Measurements from ENCODE around the gene SPAG4.

SPAG4 gene

GRCh38 chr20:35627121-35627520, 11.5 kb downstream of the SPAG4 start:
- DNase-seq (ENCODE audit: low spot score), result no peak
- TF ChIP-seq CTCF (IDR thresholded peaks at IDR 0.05; ENCODE audit: extremely low read depth, missing control alignments), result no peak

- no peak for TF ChIP-seq CTCF (IDR thresholded peaks at IDR 0.05; ENCODE audit: extremely low read depth, missing control alignments)
- no peak for DNase-seq (ENCODE audit: low spot score)
Observed at GRCh38 chr20:35629427-35630145, 14.0 kb downstream of the SPAG4 start.

GRCh38 chr20:35630636-35631035, 15.0 kb downstream of the SPAG4 start:
- no peak for DNase-seq (ENCODE audit: low spot score)
- TF ChIP-seq CTCF (IDR thresholded peaks at IDR 0.05; ENCODE audit: extremely low read depth, missing control alignments), result no peak

- TF ChIP-seq CTCF (IDR thresholded peaks at IDR 0.05; ENCODE audit: extremely low read depth, missing control alignments), result no peak
- DNase-seq (ENCODE audit: low spot score), result no peak
Observed at GRCh38 chr20:35632539-35633115, 17.0 kb downstream of the SPAG4 start.

GRCh38 chr20:35635652-35636051, 20.0 kb downstream of the SPAG4 start:
- DNase-seq (ENCODE audit: low spot score), result no peak
- TF ChIP-seq CTCF (IDR thresholded peaks at IDR 0.05; ENCODE audit: extremely low read depth, missing control alignments), result no peak

GRCh38 chr20:35636095-35636494, 20.5 kb downstream of the SPAG4 start:
- no peak for TF ChIP-seq CTCF (IDR thresholded peaks at IDR 0.05; ENCODE audit: extremely low read depth, missing control alignments)
- DNase-seq (ENCODE audit: low spot score), result no peak

- no peak for DNase-seq (ENCODE audit: low spot score)
- no peak for TF ChIP-seq CTCF (IDR thresholded peaks at IDR 0.05; ENCODE audit: extremely low read depth, missing control alignments)
Observed at GRCh38 chr20:35637276-35637675, 21.6 kb downstream of the SPAG4 start.
